Ishikawa (cell line): ENCODE measurements around the gene PTGES2.

ENCODE experiments used
- CEBPB ChIP-seq: IDR thresholded peaks from 2 replicates; pipeline ENCODE4 v1.6.1; 2012
- EP300 ChIP-seq: IDR thresholded peaks from 2 replicates; pipeline ENCODE4 v1.6.1; 2012; ENCODE audit warnings: borderline replicate concordance
- RAD21 ChIP-seq: IDR thresholded peaks from 2 replicates; pipeline ENCODE4 v1.6.1; 2012; ENCODE audit warnings: low read depth
- TCF12 ChIP-seq: IDR thresholded peaks from 2 replicates; pipeline ENCODE4 v1.6.1; 2012; ENCODE audit warnings: low read depth
- YY1 ChIP-seq: IDR thresholded peaks from 2 replicates; pipeline ENCODE4 v1.6.1; 2012; ENCODE audit warnings: low read depth
- TF ChIP-seq, protein P1 (sequence below): IDR thresholded peaks from 2 replicates; pipeline ENCODE4 v1.6.1; 2012; ENCODE audit warnings: low read depth, mild to moderate bottlenecking

GRCh38 chr9:128161215-128161902, 33.8 kb upstream of the PTGES2 start:
- TF ChIP-seq EP300 = no peak
- TF ChIP-seq, protein P1, sequence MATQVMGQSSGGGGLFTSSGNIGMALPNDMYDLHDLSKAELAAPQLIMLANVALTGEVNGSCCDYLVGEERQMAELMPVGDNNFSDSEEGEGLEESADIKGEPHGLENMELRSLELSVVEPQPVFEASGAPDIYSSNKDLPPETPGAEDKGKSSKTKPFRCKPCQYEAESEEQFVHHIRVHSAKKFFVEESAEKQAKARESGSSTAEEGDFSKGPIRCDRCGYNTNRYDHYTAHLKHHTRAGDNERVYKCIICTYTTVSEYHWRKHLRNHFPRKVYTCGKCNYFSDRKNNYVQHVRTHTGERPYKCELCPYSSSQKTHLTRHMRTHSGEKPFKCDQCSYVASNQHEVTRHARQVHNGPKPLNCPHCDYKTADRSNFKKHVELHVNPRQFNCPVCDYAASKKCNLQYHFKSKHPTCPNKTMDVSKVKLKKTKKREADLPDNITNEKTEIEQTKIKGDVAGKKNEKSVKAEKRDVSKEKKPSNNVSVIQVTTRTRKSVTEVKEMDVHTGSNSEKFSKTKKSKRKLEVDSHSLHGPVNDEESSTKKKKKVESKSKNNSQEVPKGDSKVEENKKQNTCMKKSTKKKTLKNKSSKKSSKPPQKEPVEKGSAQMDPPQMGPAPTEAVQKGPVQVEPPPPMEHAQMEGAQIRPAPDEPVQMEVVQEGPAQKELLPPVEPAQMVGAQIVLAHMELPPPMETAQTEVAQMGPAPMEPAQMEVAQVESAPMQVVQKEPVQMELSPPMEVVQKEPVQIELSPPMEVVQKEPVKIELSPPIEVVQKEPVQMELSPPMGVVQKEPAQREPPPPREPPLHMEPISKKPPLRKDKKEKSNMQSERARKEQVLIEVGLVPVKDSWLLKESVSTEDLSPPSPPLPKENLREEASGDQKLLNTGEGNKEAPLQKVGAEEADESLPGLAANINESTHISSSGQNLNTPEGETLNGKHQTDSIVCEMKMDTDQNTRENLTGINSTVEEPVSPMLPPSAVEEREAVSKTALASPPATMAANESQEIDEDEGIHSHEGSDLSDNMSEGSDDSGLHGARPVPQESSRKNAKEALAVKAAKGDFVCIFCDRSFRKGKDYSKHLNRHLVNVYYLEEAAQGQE = no peak
- TF ChIP-seq TCF12 = no peak
- TF ChIP-seq RAD21 = no peak
- no peak for TF ChIP-seq CEBPB
- TF ChIP-seq YY1 = no peak
